HG03457 (cell line): Measurements from ENCODE around the gene DCPS.
"Not testable (repeated sequence)": the region's sequence is repeated elsewhere in the genome, so short reads cannot be mapped to it uniquely, and the experiment has no call there.

Source experiments
- ATAC-seq: cut with Tn5 transposase; IDR thresholded peaks from one replicate; pipeline ENCODE4 v1.9.1; 2021; ENCODE audit warnings: moderate number of reproducible peaks; ENCODE audit not compliant: unreplicated experiment

Gene DCPS

GRCh38 chr11:126284829-126285228 is 19.0 kb upstream of the DCPS start:
- ATAC-seq, result peak; percentile 53

- ATAC-seq, result no peak
Observed at GRCh38 chr11:126288237-126288636, 15.6 kb upstream of the DCPS start.

GRCh38 chr11:126290887-126291286 is 13.0 kb upstream of the DCPS start:
- ATAC-seq, result no peak

GRCh38 chr11:126293726-126294125 is 10.1 kb upstream of the DCPS start:
- ATAC-seq, result no peak

- ATAC-seq, result no peak
Observed at GRCh38 chr11:126297004-126297403, 6.9 kb upstream of the DCPS start.

GRCh38 chr11:126304457-126305075 is 706 bp downstream of the DCPS start:
- no peak for ATAC-seq

- peak; percentile 47 for ATAC-seq
Observed at GRCh38 chr11:126305699-126306098, 1.8 kb downstream of the DCPS start.

GRCh38 chr11:126307706-126308105 is 3.8 kb downstream of the DCPS start:
- no peak for ATAC-seq

- no peak for ATAC-seq
Observed at GRCh38 chr11:126308271-126308671, 4.4 kb downstream of the DCPS start.

GRCh38 chr11:126308771-126309170 is 4.9 kb downstream of the DCPS start:
- not testable (repeated sequence) for ATAC-seq

- ATAC-seq, result no peak
Observed at GRCh38 chr11:126310200-126310991, 6.5 kb downstream of the DCPS start.

GRCh38 chr11:126310992-126311310 is 7.1 kb downstream of the DCPS start:
- no peak for ATAC-seq

- ATAC-seq, result peak; percentile 59
Observed at GRCh38 chr11:126311401-126312291, 7.8 kb downstream of the DCPS start.

- ATAC-seq, result no peak
Observed at GRCh38 chr11:126312961-126313360, 9.1 kb downstream of the DCPS start.

GRCh38 chr11:126313826-126314225 is 10.0 kb downstream of the DCPS start:
- no peak for ATAC-seq

GRCh38 chr11:126317432-126317755 is 13.5 kb downstream of the DCPS start:
- no peak for ATAC-seq

- peak; percentile 16 for ATAC-seq
Observed at GRCh38 chr11:126317756-126318573, 14.1 kb downstream of the DCPS start.

GRCh38 chr11:126318574-126319373 is 14.9 kb downstream of the DCPS start:
- peak; percentile 91 for ATAC-seq

- ATAC-seq, result no peak
Observed at GRCh38 chr11:126319374-126319740, 15.5 kb downstream of the DCPS start.

- no peak for ATAC-seq
Observed at GRCh38 chr11:126322996-126323395, 19.1 kb downstream of the DCPS start.
